ENCODE measurements around the gene PTPRG. TPM values are rescaled to one million over a fixed set of nuclear protein-coding genes. Genes with fewer than 3 reads are reported as not detected.

The PTPRG gene
- total and polyA plus RNA-seq, 10 of the 15 experiments (the other 5 are each of a cell fraction or from before 2014, with no cell fraction given), result 0.29 to 20.7 (median 1.4) TPM

DNA sequence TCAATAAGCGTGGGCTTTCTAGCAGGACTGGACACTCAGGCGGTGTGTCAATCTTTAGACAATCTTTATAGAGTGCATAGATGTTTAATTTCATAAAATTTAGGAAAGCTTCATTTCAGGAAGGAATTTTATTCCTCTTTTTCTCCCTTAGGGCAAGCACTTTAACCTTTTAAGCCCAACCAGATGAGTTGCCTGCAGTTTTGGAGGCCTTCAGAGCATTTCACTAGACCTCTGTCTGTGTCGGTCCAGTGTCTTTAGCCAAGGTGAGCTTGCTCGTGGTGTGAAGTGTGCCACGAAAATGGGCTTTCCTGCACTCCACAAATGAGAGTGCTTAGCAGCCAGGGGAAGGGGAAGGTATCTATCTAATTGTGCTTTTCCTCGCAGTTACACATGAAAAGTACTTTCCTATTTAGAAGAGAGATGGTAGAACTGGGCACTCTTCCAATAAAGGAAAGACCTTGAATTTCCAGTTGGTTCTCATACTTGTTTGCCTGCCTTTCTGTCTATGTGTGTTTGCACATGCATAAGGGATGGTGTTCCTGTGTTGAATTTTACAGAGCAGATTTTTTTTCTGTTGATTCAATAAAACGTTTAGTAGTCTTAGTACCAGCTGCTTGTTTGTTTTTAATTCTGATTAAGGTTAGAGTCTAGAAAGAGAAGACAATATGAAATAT is 758.3 kb downstream of the PTPRG start:
- no peaks in the 10 kb centered on the region for H3K79me2 ChIP-seq (ENCODE audit: control insufficient read depth, insufficient read depth, low read length)
- H3K9me3 ChIP-seq (replicated peaks; ENCODE audit: control insufficient read depth, insufficient read depth, low read length), result no peaks in the 10 kb centered on the region; the same call in 2 of the 3 replicates
- H2AFZ ChIP-seq (ENCODE audit: control insufficient read depth, low read depth, low read length), result no peak overlapping the region
- H3K9ac ChIP-seq (ENCODE audit: control insufficient read depth, insufficient read depth, low read length), result no peak overlapping the region
- H3K4me1 ChIP-seq (ENCODE audit: control insufficient read depth, insufficient read depth, low read length), result no peaks in the 10 kb centered on the region
- H3K27me3 ChIP-seq (replicated peaks in 1 of 2; ENCODE audit: control insufficient read depth in 2 of 2, insufficient read depth in 2 of 2, low read length in 1 of 2), result no peaks in the 10 kb centered on the region
- in situ Hi-C loops (cut with MboI), result no loop called here
- no peak for DNase-seq (ENCODE audit: low read depth, low spot score)
- ATAC-seq, result no peak
- intact Hi-C loops (cut with micrococcal nuclease; ENCODE audit: unreplicated experiment), result no loop called here
- RAD21 ChIA-PET (ENCODE audit: unreplicated experiment), result interaction anchor here (1.2 kb wide), 1 partner anchor 8 kb away, joined by 3 read pairs; no protein-coding TSS in a partner anchor
- POLR2A ChIA-PET, result no interaction called here
- SMC1A ChIA-PET (ENCODE audit: uncharacterized antibody, unreplicated experiment), result no interaction called here
- TF ChIP-seq CREB1 (IDR thresholded peaks at IDR 0.05; ENCODE audit: low read depth), result no peak
- no peak for TF ChIP-seq FOXM1 (IDR thresholded peaks at IDR 0.05; ENCODE audit: low read depth, low read length)
- CTCF ChIA-PET, result no interaction called here
- H4K20me1 ChIP-seq (ENCODE audit: control insufficient read depth, insufficient read depth), result no peaks in the 10 kb centered on the region
- no peak overlapping the region for H3K27ac ChIP-seq (ENCODE audit: control insufficient read depth, insufficient read depth)
- FAIRE-seq, result no peak
- WGBS (ENCODE audit: insufficient coverage, insufficient replicate concordance, low lambda C conversion rate, missing lambda C conversion rate), result 65% methylated on average over 7 of the region's 7 CpGs
- H3K4me2 ChIP-seq (ENCODE audit: control insufficient read depth, insufficient read depth), result no peak overlapping the region
- H3K4me3 ChIP-seq, result no peak overlapping the region
- BruUV-seq (replicated peaks), result no TSS peak
- H3K36me3 ChIP-seq (ENCODE audit: control insufficient read depth in 2 of 2, insufficient read depth in 2 of 2, low read length in 1 of 2), result no peaks in the 10 kb centered on the region

DNA sequence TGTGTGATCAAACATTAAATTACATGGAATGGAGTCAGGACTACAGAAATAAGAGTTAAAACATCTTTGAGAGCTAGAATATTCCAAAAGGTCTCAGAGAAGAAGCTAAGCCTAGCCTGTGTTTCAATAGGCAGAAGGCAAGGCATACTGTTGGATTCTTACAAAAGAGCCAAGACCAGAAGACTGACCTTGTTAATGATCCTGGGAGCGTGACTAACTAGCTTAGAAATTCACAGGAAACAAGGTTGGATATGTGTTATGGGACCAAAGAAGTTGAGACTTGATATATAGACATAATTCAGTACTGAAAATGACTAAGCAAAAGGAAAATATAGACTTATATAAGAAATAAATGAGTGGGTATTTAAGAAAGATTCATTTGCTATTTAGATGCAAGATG is 761.9 kb downstream of the PTPRG start:
- Histone ChIP-seq H3K9ac (ENCODE audit: control insufficient read depth, insufficient read depth, low read length) (no peak overlapping the region), H3K4me1 (ENCODE audit: control insufficient read depth, insufficient read depth, low read length) (no peaks in the 10 kb centered on the region), H3K4me3 (no peak overlapping the region), H2AFZ (ENCODE audit: control insufficient read depth, low read depth, low read length) (no peak overlapping the region), H3K4me2 (ENCODE audit: control insufficient read depth, insufficient read depth) (no peak overlapping the region), H4K20me1 (ENCODE audit: control insufficient read depth, insufficient read depth) (no peaks in the 10 kb centered on the region), H3K27me3 (replicated peaks in 1 of 2; ENCODE audit: control insufficient read depth in 2 of 2, insufficient read depth in 2 of 2, low read length in 1 of 2) (no peaks in the 10 kb centered on the region), H3K9me3 (replicated peaks; ENCODE audit: control insufficient read depth, insufficient read depth, low read length) (no peaks in the 10 kb centered on the region; the same call in 2 of the 3 replicates), H3K27ac (ENCODE audit: control insufficient read depth, insufficient read depth) (no peak overlapping the region), H3K79me2 (ENCODE audit: control insufficient read depth, insufficient read depth, low read length) (no peaks in the 10 kb centered on the region), H3K36me3 (ENCODE audit: control insufficient read depth in 2 of 2, insufficient read depth in 2 of 2, low read length in 1 of 2) (no peaks in the 10 kb centered on the region)
- no TSS peak for BruUV-seq (replicated peaks)
- ChIA-PET CTCF (interaction anchor here (0.7 to 1.8 kb wide), 6 partner anchors 9 to 1272 kb away, joined by 3 to 7 read pairs (median 6); no protein-coding TSS in a partner anchor), RAD21 (ENCODE audit: unreplicated experiment) (no interaction called here), POLR2A (no interaction called here), SMC1A (ENCODE audit: uncharacterized antibody, unreplicated experiment) (interaction anchor here (0.7 to 1.7 kb wide), 5 partner anchors 9 to 162 kb away, joined by 3 to 6 read pairs (median 3); no protein-coding TSS in a partner anchor)
- in situ Hi-C loops (cut with MboI), result no loop called here
- 36% methylated on average over 1 of the region's 1 CpG for WGBS (ENCODE audit: insufficient coverage, insufficient replicate concordance, low lambda C conversion rate, missing lambda C conversion rate)
- intact Hi-C loops (cut with micrococcal nuclease; ENCODE audit: unreplicated experiment), result no loop called here
- DNase-seq (ENCODE audit: low read depth, low spot score) (no peak), ATAC-seq (no peak), FAIRE-seq (no peak)
- TF ChIP-seq, protein P1, sequence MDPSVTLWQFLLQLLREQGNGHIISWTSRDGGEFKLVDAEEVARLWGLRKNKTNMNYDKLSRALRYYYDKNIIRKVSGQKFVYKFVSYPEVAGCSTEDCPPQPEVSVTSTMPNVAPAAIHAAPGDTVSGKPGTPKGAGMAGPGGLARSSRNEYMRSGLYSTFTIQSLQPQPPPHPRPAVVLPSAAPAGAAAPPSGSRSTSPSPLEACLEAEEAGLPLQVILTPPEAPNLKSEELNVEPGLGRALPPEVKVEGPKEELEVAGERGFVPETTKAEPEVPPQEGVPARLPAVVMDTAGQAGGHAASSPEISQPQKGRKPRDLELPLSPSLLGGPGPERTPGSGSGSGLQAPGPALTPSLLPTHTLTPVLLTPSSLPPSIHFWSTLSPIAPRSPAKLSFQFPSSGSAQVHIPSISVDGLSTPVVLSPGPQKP (IDR thresholded peaks at IDR 0.05; ENCODE audit: low read depth, low read length), result no peak
- TF ChIP-seq RBBP5 (conservative IDR thresholded peaks at IDR 0.05), result no peak
- no peak for TF ChIP-seq BMI1 (IDR thresholded peaks at IDR 0.05; ENCODE audit: borderline replicate concordance)
- TF ChIP-seq HDAC2 (IDR thresholded peaks at IDR 0.05), result no peak
- no peak for TF ChIP-seq ATF7 (IDR thresholded peaks at IDR 0.05; ENCODE audit: low read depth)
- TF ChIP-seq, protein P2, sequence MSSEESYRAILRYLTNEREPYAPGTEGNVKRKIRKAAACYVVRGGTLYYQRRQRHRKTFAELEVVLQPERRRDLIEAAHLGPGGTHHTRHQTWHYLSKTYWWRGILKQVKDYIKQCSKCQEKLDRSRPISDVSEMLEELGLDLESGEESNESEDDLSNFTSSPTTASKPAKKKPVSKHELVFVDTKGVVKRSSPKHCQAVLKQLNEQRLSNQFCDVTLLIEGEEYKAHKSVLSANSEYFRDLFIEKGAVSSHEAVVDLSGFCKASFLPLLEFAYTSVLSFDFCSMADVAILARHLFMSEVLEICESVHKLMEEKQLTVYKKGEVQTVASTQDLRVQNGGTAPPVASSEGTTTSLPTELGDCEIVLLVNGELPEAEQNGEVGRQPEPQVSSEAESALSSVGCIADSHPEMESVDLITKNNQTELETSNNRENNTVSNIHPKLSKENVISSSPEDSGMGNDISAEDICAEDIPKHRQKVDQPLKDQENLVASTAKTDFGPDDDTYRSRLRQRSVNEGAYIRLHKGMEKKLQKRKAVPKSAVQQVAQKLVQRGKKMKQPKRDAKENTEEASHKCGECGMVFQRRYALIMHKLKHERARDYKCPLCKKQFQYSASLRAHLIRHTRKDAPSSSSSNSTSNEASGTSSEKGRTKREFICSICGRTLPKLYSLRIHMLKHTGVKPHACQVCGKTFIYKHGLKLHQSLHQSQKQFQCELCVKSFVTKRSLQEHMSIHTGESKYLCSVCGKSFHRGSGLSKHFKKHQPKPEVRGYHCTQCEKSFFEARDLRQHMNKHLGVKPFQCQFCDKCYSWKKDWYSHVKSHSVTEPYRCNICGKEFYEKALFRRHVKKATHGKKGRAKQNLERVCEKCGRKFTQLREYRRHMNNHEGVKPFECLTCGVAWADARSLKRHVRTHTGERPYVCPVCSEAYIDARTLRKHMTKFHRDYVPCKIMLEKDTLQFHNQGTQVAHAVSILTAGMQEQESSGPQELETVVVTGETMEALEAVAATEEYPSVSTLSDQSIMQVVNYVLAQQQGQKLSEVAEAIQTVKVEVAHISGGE (CRISPR knock-in tag; IDR thresholded peaks at IDR 0.05), result no peak
- no peak for TF ChIP-seq TAF1 (IDR thresholded peaks at IDR 0.05; ENCODE audit: borderline replicate concordance, low read depth, low read length)
- no peak for TF ChIP-seq ZNF384 (IDR thresholded peaks at IDR 0.05; ENCODE audit: borderline replicate concordance, low read depth, low read length)
